HG02884 (cell line): Measurements from ENCODE around the gene INAFM2.

Experiments
- ATAC-seq: cut with Tn5 transposase; IDR thresholded peaks from one replicate; pipeline ENCODE4 v1.9.1; 2021; ENCODE audit warnings: mild to moderate bottlenecking, moderate library complexity; ENCODE audit not compliant: unreplicated experiment

INAFM2 gene

DNA sequence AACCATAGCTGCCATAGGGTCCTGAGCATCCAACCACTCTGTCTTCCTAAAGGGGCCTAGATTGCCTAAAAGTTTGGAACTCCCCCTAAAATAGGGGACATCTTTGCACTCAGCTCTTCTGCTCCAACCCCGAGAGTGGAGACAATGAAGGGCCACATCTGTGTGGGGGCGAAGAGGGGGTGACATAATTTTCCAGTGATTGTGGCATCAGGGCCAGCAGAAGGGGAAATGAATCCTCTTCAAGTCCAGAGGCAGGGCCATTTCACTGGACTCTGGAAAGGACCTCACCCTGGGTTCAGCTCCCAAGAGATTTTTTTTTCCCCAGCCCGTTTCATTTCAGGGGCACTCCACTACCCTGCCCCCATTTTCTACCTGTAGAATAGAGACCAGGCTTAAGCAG lies 36.0 kb upstream of the INAFM2 start:
- no peak for ATAC-seq

DNA sequence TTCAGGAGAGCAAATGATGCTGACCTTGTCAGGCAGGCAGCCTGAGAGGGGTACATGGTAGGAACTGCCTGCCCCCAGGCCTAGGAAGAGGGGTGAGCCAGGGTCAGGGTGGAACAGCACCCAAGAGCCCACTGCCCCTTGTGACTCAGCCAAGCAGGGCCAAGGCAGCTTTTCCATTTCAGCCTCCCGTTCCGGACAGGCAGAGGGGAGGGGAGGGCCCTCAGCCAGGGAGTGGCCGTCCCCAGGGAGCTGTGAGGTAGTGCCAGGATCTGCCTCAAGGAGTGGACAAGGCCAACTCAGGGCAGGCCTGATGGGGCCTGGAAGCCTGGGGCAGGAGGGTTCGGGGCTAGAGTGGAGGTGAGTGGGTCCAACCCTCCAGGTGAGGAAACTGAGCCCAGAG lies 35.5 kb upstream of the INAFM2 start:
- no peak for ATAC-seq

- ATAC-seq, result no peak
Observed at GRCh38 chr15:40289140-40289775, 34.2 kb upstream of the INAFM2 start.

- ATAC-seq, result no peak
Observed at GRCh38 chr15:40290545-40290917, 33.0 kb upstream of the INAFM2 start.

- no peak for ATAC-seq
Observed at GRCh38 chr15:40290918-40291574, 32.4 kb upstream of the INAFM2 start.

DNA sequence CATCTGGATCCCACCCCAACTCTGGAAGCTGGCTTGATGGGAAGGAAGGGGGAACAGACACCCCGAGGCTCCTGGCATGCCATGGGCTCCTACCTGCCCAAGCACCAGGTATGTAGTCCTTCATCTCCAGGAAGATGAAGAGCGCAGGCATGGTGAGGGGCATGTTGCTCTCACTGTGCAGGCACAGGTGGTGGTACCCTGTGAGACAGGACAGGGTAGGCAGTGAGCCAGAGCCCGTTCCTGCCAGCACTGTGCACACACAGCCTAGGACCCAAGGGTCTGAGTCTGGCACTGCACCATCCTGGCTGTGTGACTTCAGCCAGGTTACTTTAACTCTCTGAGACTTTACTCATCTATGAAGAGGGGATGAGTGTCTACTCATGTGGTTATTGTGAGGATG lies 31.2 kb upstream of the INAFM2 start:
- ATAC-seq, result no peak

DNA sequence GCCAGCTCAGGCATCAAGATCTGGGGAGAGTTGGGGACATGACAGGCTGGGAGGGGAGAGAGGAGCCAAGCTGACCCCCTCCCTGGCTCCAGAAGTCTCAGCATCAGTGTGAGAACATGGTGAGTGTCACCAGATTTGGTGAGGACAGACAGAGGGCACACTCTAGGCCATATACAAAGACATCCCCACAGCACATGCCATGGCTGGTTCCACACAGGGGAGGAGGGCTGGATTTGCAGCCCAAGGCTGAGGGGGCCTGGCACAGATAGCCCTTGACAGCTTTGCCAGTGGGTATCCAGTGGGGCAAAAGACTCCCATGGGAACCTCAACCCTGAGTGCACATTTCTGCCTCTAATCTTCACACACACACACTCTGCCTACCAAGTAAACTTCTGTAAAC lies 30.5 kb upstream of the INAFM2 start:
- ATAC-seq, result no peak

DNA sequence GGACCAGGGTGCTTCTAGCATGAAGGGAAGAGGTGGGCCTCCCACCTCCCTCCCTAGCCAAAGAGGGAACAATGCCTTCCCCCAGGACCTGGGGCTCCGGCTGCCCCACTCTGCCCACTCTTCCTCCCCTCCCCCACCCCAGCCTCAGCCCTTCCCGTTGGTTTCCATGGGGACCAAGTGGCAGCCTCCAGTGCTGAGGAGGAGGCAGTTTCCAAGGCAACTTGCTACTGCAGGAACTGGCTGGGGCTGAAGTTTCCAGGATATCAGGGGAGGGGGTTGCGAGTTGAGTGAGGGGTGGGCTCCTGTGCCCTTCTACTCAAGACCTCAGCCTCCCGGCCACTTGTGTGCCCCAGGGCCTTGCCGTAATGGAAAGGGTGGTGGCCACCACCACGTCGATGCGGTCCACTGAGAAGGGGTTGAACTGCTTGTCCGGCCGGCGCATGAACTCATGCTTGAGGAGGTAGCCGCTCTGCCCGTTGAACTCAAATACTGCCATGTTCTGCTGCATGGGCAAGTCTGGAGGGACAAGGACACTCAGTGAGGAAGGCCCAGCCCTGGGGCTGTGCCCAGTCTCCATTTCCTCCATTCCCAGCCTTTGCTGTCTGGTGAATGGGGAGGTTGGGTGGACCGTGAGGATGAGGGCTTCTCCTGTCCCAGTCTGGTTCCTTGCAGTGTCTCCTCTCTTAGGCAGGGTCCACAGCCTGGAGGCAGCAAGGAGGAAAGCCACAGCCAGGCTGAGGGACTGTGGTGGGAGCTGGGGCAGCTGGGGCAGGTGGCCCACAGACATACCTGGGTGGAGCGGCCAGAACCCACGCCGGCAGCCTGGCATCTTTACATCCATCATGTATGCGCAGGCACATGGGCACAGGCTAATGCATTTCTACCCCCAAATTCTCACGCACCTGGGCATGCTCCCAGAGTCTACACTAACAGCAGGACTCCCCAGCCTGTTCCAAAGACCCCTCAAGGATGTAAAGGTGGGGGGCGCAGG lies 29.3 kb upstream of the INAFM2 start:
- no peak for ATAC-seq

- no peak for ATAC-seq
Observed at GRCh38 chr15:40295297-40295696, 28.2 kb upstream of the INAFM2 start.

DNA sequence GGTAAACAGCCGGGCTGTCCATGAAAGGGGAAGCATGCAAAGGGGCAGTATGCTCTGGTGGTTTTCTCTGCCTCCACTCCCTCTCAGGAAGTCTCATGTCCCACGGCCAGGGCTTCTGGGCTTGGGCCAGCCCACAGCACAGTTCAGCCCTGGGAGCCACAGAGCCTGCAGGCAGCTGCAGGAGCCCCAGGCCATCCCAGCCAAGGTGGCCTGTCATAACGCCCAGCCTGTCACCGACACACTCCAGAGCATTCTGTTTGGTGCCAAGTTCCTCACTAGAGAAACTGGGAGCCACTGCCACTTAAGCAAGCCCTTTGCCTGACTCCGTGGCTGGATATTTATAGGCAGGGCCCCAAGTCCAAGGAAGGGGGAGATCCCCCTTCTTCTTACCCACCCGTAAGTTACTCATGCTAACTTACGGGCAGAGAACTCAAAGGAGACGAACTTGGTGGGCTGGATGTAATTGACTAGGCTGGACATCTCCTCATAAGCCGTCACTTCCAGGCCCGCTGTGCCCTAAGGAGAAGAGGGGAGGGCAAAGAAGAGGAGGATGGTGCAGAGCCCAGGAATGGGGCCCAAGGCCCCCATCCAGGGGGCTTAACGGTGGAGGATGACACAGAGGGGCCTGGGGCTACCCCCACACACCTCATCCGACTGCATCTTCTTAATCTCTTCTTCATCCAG lies 27.5 kb upstream of the INAFM2 start:
- ATAC-seq, result no peak

- ATAC-seq, result no peak
Observed at GRCh38 chr15:40296561-40297230, 26.8 kb upstream of the INAFM2 start.

GRCh38 chr15:40297356-40297755 lies 26.1 kb upstream of the INAFM2 start:
- no peak for ATAC-seq

DNA sequence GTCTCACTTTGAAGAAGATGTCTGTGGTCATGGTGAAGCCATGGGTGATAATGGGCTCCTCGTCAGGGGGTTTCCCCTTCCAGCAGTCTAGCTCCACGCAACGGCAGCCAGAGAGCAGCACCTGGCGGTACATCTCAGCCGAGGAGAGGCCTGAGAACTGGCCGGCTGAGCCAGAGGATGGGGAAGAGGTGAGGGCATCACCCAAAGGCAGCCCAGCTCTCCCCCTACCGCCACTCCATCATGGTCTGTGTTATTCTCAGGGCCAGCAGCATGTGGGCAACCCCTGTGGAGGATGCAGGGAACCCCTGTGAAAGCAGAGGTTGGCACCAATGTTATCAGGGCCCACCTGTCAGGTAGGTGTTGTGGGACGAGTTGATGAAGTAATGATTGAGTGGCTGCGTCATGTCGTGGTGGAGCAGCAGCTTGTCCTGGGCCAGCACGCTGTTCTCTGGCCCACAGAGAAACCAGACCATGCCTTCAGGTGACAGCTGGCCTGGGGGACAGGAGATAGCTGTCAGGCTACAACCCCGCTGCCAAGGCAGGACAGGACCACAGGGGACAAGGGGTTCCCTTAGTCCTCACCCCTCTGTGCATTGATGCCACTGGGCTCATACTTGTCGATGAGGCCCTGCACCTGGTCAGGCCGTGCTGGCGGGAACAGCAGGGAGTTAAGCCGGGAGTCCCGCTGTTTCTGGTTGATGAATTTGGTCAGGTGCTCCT lies 25.1 kb upstream of the INAFM2 start:
- ATAC-seq, result no peak

- ATAC-seq, result no peak
Observed at GRCh38 chr15:40300367-40300766, 23.1 kb upstream of the INAFM2 start.

DNA sequence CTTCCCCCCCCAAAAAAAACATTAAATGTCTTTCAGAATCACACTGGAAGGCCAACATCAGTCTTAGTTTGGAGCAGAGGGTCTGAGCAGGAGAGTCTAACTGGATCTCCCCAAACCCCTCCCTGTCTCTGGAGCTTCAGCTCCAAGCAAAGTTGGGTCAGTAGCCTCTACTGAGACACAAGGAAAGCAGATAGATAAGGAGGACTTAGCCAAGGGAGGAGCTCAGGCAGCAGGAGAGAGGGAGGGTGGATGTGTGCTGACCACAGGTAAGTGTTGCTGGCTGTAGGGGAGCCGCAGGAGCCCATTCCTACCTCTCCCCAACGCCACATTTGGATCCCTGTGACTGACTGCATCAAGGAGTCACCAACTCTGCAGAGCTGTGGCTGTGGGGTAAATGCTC lies 22.7 kb upstream of the INAFM2 start:
- no peak for ATAC-seq

DNA sequence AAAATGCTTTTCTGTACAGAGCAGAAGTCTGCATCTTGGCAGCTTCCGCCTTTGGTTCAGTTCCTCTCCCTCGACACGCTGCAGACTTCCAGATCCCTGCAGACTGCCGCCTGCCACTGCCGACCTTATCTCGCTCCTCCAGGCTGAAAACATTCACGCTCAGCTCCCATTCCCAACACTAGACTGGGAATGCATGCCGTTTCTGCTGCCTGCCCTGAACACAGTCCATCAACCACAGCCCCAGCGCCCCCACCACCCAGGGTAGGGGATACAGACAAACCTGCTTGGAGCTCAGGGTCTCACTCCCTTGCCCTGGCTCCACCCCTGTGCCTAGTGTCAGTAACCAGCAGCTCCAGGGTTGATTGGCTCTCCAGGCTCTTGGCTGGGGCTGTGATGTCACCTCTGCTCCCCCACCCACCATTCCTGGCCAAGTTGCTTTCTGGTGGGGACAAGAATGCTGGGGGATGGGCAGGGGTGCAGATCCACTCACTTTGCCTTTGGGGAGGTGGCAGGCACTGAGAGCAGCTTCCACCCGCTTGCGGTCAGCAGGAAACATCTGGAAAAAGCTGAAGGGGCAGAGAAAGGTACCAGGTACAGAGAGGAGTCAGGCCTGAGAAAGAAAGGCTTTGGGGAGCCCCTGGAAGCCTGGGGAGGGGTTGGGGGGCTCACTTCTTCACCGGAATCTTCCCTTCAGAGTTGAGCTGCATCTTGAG lies 21.9 kb upstream of the INAFM2 start:
- ATAC-seq, result no peak

DNA sequence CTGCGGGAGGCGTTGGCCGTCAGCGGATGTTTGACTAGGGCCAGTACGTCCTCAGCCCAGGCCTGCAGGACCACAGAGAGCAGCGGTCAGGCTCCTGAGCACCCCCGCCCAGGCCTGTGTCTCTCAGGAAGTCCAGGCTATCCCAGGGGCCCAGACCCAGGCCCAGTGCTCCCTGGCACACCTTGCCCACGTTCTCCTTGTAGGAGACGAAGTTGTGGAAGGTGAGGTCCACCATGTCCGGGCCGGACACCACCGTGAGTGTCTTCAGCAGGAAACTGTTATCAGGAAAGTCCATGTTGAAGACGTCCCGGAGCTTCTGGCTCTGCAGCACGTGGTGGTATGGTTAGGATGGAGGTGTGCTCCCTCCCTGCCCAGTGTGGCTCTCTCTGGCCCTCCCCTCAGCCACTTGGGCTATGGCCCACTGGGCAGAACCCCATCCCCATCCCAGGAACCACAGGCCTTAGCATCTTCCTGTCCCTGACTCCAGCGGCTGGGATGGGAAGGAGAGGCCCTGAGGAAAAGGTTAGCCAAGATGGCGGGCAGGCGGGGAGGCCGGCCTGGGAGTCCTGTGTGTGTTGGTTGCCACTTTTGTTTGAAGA lies 21.1 kb upstream of the INAFM2 start:
- ATAC-seq, result no peak

- no peak for ATAC-seq
Observed at GRCh38 chr15:40302981-40303380, 20.5 kb upstream of the INAFM2 start.

GRCh38 chr15:40303576-40303975 lies 19.9 kb upstream of the INAFM2 start:
- no peak for ATAC-seq
